HEK293T (cell line): ENCODE measurements around the gene CNTRL.

Experiments used
- ARNT ChIP-seq: fragments of 450-650 bp; IDR thresholded peaks from 2 replicates; pipeline ENCODE4 v1.6.1; 2017; ENCODE audit warnings: mild to moderate bottlenecking
- CTBP1 ChIP-seq: fragments of 450-650 bp; IDR thresholded peaks from 2 replicates; pipeline ENCODE4 v1.6.1; 2016; ENCODE audit warnings: borderline replicate concordance
- ELF4 ChIP-seq: fragments of 450-650 bp; IDR thresholded peaks from 2 replicates; pipeline ENCODE4 v1.6.1; 2017; ENCODE audit warnings: antibody characterized with exemption
- FOXA1 ChIP-seq: fragments of 450-650 bp; IDR thresholded peaks from 2 replicates; pipeline ENCODE4 v1.6.1; 2016; ENCODE audit warnings: mild to moderate bottlenecking
- FOXK2 ChIP-seq: fragments of 450-650 bp; IDR thresholded peaks from 2 replicates; pipeline ENCODE4 v1.6.1; 2016; ENCODE audit warnings: mild to moderate bottlenecking
- HDGF ChIP-seq: fragments of 450-650 bp; IDR thresholded peaks from 2 replicates; pipeline ENCODE4 v1.6.1; 2017; ENCODE audit warnings: antibody characterized with exemption, borderline replicate concordance
- NFRKB ChIP-seq: fragments of 450-650 bp; IDR thresholded peaks from 2 replicates; pipeline ENCODE4 v1.6.1; 2016; ENCODE audit warnings: mild to moderate bottlenecking, moderate library complexity
- SP1 ChIP-seq: fragments of 450-650 bp; IDR thresholded peaks from 2 replicates; pipeline ENCODE4 v1.6.1; 2017
- SUZ12 ChIP-seq: fragments of 450-650 bp; IDR thresholded peaks from 2 replicates; pipeline ENCODE4 v1.6.1; 2016; ENCODE audit warnings: mild to moderate bottlenecking
- TARDBP ChIP-seq: fragments of 450-650 bp; IDR thresholded peaks from 2 replicates; pipeline ENCODE4 v1.6.1; 2016
- ZNF384 ChIP-seq: fragments of 450-650 bp; IDR thresholded peaks from 2 replicates; pipeline ENCODE4 v1.6.1; 2016
- TF ChIP-seq, protein P1 (sequence below): fragments of 450-650 bp; IDR thresholded peaks from 2 replicates; pipeline ENCODE4 v1.6.1; 2016

DNA sequence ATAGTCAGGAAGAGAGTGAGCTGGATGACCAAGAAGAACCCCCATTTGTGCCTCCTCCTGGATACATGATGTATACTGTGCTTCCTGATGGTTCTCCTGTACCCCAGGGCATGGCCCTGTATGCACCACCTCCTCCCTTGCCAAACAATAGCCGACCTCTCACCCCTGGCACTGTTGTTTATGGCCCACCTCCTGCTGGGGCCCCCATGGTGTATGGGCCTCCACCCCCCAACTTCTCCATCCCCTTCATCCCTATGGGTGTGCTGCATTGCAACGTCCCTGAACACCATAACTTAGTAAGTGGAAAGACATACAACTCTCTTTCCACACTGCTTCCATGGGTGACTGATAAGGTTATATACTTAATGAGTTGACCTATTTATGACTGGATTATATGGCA, 75.4 kb downstream of the CNTRL start:
- TF ChIP-seq FOXK2 = no peak
- TF ChIP-seq NFRKB = no peak
- TF ChIP-seq FOXA1 = no peak
- no peak for TF ChIP-seq SUZ12
- no peak for TF ChIP-seq SP1
- no peak for TF ChIP-seq HDGF
- TF ChIP-seq, protein P1, sequence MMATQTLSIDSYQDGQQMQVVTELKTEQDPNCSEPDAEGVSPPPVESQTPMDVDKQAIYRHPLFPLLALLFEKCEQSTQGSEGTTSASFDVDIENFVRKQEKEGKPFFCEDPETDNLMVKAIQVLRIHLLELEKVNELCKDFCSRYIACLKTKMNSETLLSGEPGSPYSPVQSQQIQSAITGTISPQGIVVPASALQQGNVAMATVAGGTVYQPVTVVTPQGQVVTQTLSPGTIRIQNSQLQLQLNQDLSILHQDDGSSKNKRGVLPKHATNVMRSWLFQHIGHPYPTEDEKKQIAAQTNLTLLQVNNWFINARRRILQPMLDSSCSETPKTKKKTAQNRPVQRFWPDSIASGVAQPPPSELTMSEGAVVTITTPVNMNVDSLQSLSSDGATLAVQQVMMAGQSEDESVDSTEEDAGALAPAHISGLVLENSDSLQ = no peak
- TF ChIP-seq ELF4 = no peak
- TF ChIP-seq ZNF384 = no peak
- no peak for TF ChIP-seq ARNT
- no peak for TF ChIP-seq TARDBP
- no peak for TF ChIP-seq CTBP1
